NCI-H146 treated with DMSO at 0.1 percent for 48 hours (cell line): Measurements from ENCODE around the gene ATXN1L.
"Not testable (repeated sequence)": the region's sequence is repeated elsewhere in the genome, so short reads cannot be mapped to it uniquely, and the experiment has no call there.

Experiments used
- DNase-seq: peaks from one replicate; lab custom pipeline; 2025; ENCODE audit not compliant: unreplicated experiment; lab: John Stamatoyannopoulos, UW

Gene ATXN1L

DNA sequence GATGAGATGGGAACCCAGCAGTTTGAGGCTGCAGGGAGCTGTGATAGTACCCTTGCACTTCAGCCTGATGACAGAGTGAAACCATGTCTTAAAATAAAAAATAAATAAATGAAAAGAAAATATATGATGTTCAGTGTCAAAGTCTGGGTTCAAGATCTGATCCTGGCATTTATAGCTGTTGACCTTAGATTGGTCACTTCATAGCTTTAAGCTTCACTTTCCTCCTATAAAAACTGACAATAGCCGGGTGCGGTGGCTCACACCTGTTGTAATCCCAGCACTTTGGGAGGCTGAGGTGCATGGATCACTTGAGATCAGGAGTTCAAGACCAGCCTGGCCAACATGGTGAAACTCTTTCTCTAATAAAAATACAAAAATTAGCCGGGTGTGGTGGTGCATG lies 43.4 kb downstream of the ATXN1L start:
- no peak for DNase-seq

DNA sequence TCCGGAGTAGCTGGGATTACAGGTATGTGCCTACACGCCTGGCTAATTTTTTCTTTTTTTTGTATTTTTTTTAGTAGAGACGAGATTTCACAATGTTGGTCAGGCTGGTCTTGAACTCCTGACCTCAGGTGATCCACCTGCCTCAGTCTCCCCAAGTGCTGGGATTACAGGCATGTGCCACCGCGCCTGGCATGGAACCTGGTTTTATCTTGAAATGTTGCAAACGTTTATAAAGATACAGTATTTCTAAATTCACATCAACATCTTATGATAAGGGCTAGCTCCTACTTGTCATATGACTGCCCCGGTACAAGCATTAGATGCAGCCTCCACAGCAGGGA lies 48.1 kb downstream of the ATXN1L start:
- no peak for DNase-seq

DNA sequence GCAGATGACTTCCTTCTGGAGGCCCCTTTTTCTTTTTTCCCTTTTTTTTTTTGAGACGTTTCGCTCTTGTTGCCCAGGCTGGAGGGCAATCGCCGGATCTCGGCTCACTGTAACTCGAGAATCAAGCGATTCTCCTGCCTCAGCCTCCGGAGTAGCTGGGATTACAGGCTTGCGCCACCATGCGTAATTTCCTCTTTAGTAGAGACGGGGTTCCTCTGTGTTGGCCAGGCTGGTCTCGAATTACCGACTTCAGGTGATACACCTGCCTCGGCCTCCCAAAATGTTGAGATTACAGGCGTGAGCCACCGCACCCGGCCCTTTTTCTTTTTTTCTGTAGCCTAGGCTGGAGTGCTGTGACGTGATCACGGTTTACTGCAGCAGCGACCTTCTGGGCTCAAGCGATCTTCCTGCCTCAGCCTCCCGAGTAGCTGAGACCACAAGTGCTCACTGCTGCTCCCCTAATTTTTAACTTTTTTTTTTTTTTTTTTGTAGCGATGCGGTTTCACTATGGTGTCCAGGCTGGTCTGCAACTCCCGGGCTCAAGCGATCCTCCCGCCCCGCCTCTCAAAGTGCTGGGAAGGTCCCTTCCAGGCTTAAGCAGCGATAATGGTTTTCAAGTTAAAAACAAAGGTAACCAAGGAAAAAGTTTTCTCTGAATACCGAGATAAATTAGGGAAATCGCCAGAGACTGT lies 48.6 kb downstream of the ATXN1L start:
- DNase-seq = peak; percentile 41

- peak; percentile 79 for DNase-seq
Observed at GRCh38 chr16:71894921-71895678, 49.3 kb downstream of the ATXN1L start, which contains the start of gene IST1. TSS of gene IST1 (plus strand) at chr16:71895531. CDS start at chr16:71915641, 20,110 bp downstream.

DNA sequence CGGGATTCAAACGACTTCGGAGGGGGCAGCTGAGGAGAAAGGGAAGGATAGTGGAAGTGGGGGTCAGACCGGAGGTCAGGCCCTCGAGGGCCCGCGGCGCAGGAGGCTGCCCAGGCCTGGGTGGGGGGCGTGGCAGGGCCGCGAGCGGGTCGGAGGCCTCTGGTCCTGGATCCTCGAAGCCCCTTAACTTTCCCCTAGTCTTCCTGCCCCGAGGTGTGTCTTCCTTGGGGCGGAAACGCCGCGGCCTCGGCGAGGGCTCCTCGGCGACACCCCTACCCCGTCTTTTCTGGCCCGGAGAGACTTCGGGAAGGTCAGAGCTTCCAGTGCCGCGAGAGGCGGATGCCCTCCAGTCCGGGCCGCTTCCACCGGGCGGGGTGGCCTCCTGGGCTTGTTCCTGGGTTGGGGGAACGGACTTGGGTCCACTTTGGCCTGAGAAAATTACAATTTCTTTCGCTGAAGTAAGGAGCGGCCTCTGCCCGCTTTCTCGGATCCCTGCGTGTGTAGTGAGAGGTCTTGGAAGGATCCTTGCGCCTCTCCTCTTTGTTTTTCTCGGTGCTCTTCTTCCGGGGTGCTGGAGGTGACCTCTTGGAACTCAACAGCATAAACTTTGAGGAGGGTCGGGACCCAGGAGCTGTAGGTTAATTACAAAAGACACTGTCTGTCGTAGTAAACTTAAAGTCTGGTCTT lies 50.0 kb downstream of the ATXN1L start:
- DNase-seq = peak; percentile 3

GRCh38 chr16:71896764-71897368 lies 51.1 kb downstream of the ATXN1L start:
- DNase-seq = no peak

DNA sequence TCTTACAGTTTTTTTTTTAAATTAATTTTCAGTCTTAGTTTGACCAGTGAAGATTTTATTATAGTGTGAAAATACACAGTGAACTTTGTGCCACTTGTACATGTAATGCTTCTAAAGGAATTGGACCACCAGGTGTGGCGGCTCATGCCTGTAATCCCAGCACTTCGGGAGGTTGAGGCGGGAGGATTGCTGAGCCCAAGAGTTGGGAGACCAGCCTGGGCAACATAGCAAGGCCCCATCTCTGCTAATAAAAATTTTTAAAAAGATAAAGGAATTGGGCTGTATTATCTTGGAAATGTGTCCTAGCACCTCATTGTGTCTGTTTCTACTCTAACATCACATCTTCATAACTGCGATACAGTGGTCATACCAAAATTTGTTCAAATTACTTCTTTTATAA lies 53.4 kb downstream of the ATXN1L start:
- no peak for DNase-seq

GRCh38 chr16:71902656-71903365 lies 57.0 kb downstream of the ATXN1L start:
- no peak for DNase-seq

DNA sequence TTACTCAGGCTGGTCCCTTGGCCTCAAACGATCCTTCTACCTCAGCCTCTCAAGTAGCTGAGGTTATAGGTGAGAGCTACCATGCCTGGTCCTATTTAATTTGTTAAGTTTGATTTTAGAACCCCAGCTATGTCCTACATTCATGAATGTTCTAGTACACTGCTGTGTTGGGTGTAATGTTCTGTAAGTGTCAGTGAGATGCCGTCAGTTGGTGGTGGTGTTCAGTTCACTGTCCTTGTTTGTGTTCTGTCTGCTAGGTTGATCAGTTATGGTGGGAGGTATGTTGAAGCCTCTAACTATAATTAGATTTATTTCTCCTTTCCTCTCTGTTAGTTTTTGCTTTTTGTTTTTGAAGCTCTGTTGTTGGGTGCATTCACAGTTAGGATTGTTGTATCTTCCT lies 57.8 kb downstream of the ATXN1L start:
- DNase-seq = no peak

- no peak for DNase-seq
Observed at GRCh38 chr16:71904239-71904638, 58.5 kb downstream of the ATXN1L start.

- not testable (repeated sequence) for DNase-seq
Observed at GRCh38 chr16:71905765-71906164, 60.0 kb downstream of the ATXN1L start.
